SK-N-SH treated with all-trans-retinoic acid at 6 μM for 48 hours (cell line): ENCODE results near the gene AHI1.

Experiments used
- ATAC-seq: fragments of 200-7000 bp; cut with Tn5 transposase; 3 replicates; pipeline ENCODE4 v1.9.1; 2020; ENCODE audit warnings: mild to moderate bottlenecking, moderate library complexity
- ARNTL ChIP-seq: fragments of 450-650 bp; formaldehyde crosslinking; IDR thresholded peaks from 2 replicates; pipeline ENCODE4 v1.5.0; 2020; ENCODE audit warnings: low read depth, mild to moderate bottlenecking, moderate library complexity, borderline replicate concordance
- BACH2 ChIP-seq: fragments of 250-450 bp; sonication (Bioruptor Pico); IDR thresholded peaks from 2 replicates; pipeline ENCODE4 v1.9.0; 2021; ENCODE audit warnings: mild to moderate bottlenecking, borderline replicate concordance
- CREB5 ChIP-seq: fragments of 250-450 bp; sonication (Bioruptor Pico); IDR thresholded peaks from 2 replicates; pipeline ENCODE4 v1.5.1; 2020; ENCODE audit warnings: low read depth, mild to moderate bottlenecking, moderate library complexity
- CSDC2 ChIP-seq: fragments of 250-450 bp; sonication (Bioruptor Pico); IDR thresholded peaks from 2 replicates; pipeline ENCODE4 v1.5.0; 2020; ENCODE audit warnings: mild to moderate bottlenecking, moderate library complexity
- CSRNP3 ChIP-seq: fragments of 250-450 bp; sonication (Bioruptor Pico); IDR thresholded peaks from 2 replicates; pipeline ENCODE4 v1.5.1; 2021; ENCODE audit warnings: mild to moderate bottlenecking, moderate library complexity
- ESRRG ChIP-seq: fragments of 250-450 bp; sonication (Bioruptor Pico); IDR thresholded peaks from 2 replicates; pipeline ENCODE4 v1.6.1; 2021; ENCODE audit warnings: mild to moderate bottlenecking
- GLIS3 ChIP-seq: fragments of 250-450 bp; sonication (Bioruptor Pico); IDR thresholded peaks from 2 replicates; pipeline ENCODE4 v1.5.0; 2020; ENCODE audit warnings: mild to moderate bottlenecking, moderate library complexity
- OSR1 ChIP-seq: fragments of 250-450 bp; sonication (Bioruptor Pico); IDR thresholded peaks from 2 replicates; pipeline ENCODE4 v1.8.0; 2022; ENCODE audit warnings: moderate library complexity, mild to moderate bottlenecking, inconsistent platforms
- PATZ1 ChIP-seq: fragments of 250-450 bp; sonication (Bioruptor Pico); IDR thresholded peaks from 2 replicates; pipeline ENCODE4 v1.8.0; 2020; ENCODE audit warnings: mild to moderate bottlenecking, moderate library complexity, borderline replicate concordance
- POU6F1 ChIP-seq: fragments of 250-450 bp; sonication (Bioruptor Pico); IDR thresholded peaks from 2 replicates; pipeline ENCODE4 v1.8.0; 2021; ENCODE audit warnings: low read depth, mild to moderate bottlenecking, moderate library complexity, borderline replicate concordance
- PPARA ChIP-seq: fragments of 250-450 bp; sonication (Bioruptor Pico); IDR thresholded peaks from 2 replicates; pipeline ENCODE4 v1.5.0; 2020; ENCODE audit warnings: mild to moderate bottlenecking, borderline replicate concordance
- RARB ChIP-seq: fragments of 250-450 bp; sonication (Bioruptor Pico); IDR thresholded peaks from 2 replicates; pipeline ENCODE4 v1.8.0; 2021; ENCODE audit warnings: mild to moderate bottlenecking, moderate library complexity
- SNAI2 ChIP-seq: fragments of 250-450 bp; sonication (Bioruptor Pico); IDR thresholded peaks from 2 replicates; pipeline ENCODE4 v1.5.0; 2020; ENCODE audit warnings: mild to moderate bottlenecking, moderate library complexity
- TCF4 ChIP-seq: fragments of 250-450 bp; sonication (Bioruptor Pico); IDR thresholded peaks from 2 replicates; pipeline ENCODE4 v1.8.0; 2021; ENCODE audit warnings: mild to moderate bottlenecking, moderate library complexity, borderline replicate concordance
- TOX ChIP-seq: fragments of 250-450 bp; sonication (Bioruptor Pico); IDR thresholded peaks from 2 replicates; pipeline ENCODE4 v1.8.0; 2021; ENCODE audit warnings: mild to moderate bottlenecking, moderate library complexity, borderline replicate concordance
- TSHZ2 ChIP-seq: fragments of 250-450 bp; sonication (Bioruptor Pico); IDR thresholded peaks from 2 replicates; pipeline ENCODE4 v1.5.0; 2020; ENCODE audit warnings: mild to moderate bottlenecking, moderate library complexity
- ZC3H10 ChIP-seq: fragments of 250-450 bp; sonication (Bioruptor Pico); IDR thresholded peaks from 2 replicates; pipeline ENCODE4 v1.5.1; 2021; ENCODE audit warnings: mild to moderate bottlenecking, moderate library complexity
- ZFP3 ChIP-seq: fragments of 250-450 bp; sonication (Bioruptor Pico); IDR thresholded peaks from 2 replicates; pipeline ENCODE4 v1.5.0; 2020; ENCODE audit warnings: mild to moderate bottlenecking, moderate library complexity
- ZFP30 ChIP-seq: fragments of 450-650 bp; formaldehyde crosslinking; IDR thresholded peaks from 2 replicates; pipeline ENCODE4 v1.5.0; 2022; ENCODE audit warnings: mild to moderate bottlenecking, moderate library complexity
- ZNF565 ChIP-seq: fragments of 450-650 bp; formaldehyde crosslinking; conservative IDR thresholded peaks from 2 replicates; pipeline ENCODE4 v1.5.0; 2020; ENCODE audit warnings: low read depth, mild to moderate bottlenecking, moderate library complexity
- ZNF70 ChIP-seq: fragments of 450-650 bp; formaldehyde crosslinking; IDR thresholded peaks from 2 replicates; pipeline ENCODE4 v1.5.0; 2020; ENCODE audit warnings: mild to moderate bottlenecking, moderate library complexity
- ZNF8 ChIP-seq: fragments of 450-650 bp; formaldehyde crosslinking; IDR thresholded peaks from 2 replicates; pipeline ENCODE4 v1.5.0; 2020; ENCODE audit warnings: mild to moderate bottlenecking, moderate library complexity

AHI1 gene

GRCh38 chr6:135258970-135259369, 238.6 kb downstream of the AHI1 start:
- ATAC-seq, result no peak
- no peak for TF ChIP-seq ZNF70 (CRISPR knock-in tag)
- no peak for TF ChIP-seq CSRNP3 (CRISPR knock-in tag)
- TF ChIP-seq PPARA (CRISPR knock-in tag), result no peak
- TF ChIP-seq TCF4 (CRISPR knock-in tag), result no peak
- TF ChIP-seq SNAI2 (CRISPR knock-in tag), result no peak
- no peak for TF ChIP-seq CREB5
- no peak for TF ChIP-seq ZNF565 (CRISPR knock-in tag)
- no peak for TF ChIP-seq TOX (CRISPR knock-in tag)

- TF ChIP-seq POU6F1 (no peak), ZFP3 (CRISPR knock-in tag) (no peak), ZNF565 (CRISPR knock-in tag) (no peak), TCF4 (CRISPR knock-in tag) (no peak), TOX (CRISPR knock-in tag) (no peak), ARNTL (CRISPR knock-in tag) (no peak), TSHZ2 (CRISPR knock-in tag) (no peak), CREB5 (no peak), ZFP30 (CRISPR knock-in tag) (no peak), PPARA (CRISPR knock-in tag) (no peak), RARB (CRISPR knock-in tag) (no peak), ZNF70 (CRISPR knock-in tag) (no peak), ESRRG (CRISPR knock-in tag) (no peak), CSDC2 (CRISPR knock-in tag) (no peak), ZNF8 (CRISPR knock-in tag) (no peak), OSR1 (CRISPR knock-in tag) (no peak), PATZ1 (CRISPR knock-in tag) (no peak), GLIS3 (CRISPR knock-in tag) (no peak), ZC3H10 (CRISPR knock-in tag) (no peak), BACH2 (CRISPR knock-in tag) (no peak)
- ATAC-seq, result no peak
These were observed 239.7 kb downstream of the AHI1 start for GRCh38 chr6:135257631-135258405.
